HCT116 (cell line): ENCODE measurements around the gene GALT. TPM values are rescaled to one million over a fixed set of nuclear protein-coding genes. Genes with fewer than 3 reads are reported as not detected.

Experiments used
- ATAC-seq: fragments of 200-7000 bp; cut with Tn5 transposase; 2 replicates; pipeline ENCODE4 v1.9.1; 2020; ENCODE audit warnings: mild to moderate bottlenecking, moderate library complexity
- BruUV-seq: library from RNA; stranded (reverse); fragments of 400-500 nt; replicated peaks from 2 replicates; lab custom pipeline; 2021; lab: Mats Ljungman, UMichigan
- CTCF ChIA-PET: fragments of 300-600 bp; sonication (Branson Sonifier 250); formaldehyde crosslinking; loops from one replicate; lab custom pipeline; 2021; ENCODE audit warnings: antibody characterized with exemption; lab: Charles Lee
- POLR2A ChIA-PET: fragments of 300-600, 350-600 bp; sonication (Branson Sonifier 250); formaldehyde crosslinking; loops from one replicate; lab custom pipeline; 2021; ENCODE audit warnings: antibody characterized with exemption; lab: Charles Lee
- RAD21 ChIA-PET, 2 experiments: fragments of 300-600 bp; sonication (Branson Sonifier 250); formaldehyde crosslinking; loops; one replicate each; lab custom pipeline; 2023; ENCODE audit warnings: low total read pairs in 2 of 2; ENCODE audit not compliant: uncharacterized antibody in 2 of 2, unreplicated experiment in 2 of 2, low non-redundant PET in 1 of 2; lab: Charles Lee
- DNase-seq: peaks from one replicate; pipeline ENCODE4 v3.0.0-alpha.2; 2010; ENCODE audit warnings: low read depth, low spot score
- H2AFZ ChIP-seq: fragments of 200-600 bp; shearing (Covaris generic), sonication (generic); 2 replicates; pipeline ENCODE4 v1.6.1; 2017; ENCODE audit warnings: low read depth, mixed run types, mixed read lengths, antibody characterized with exemption, low read length; ENCODE audit not compliant: poor library complexity, severe bottlenecking
- H3K27ac ChIP-seq: 2 replicates; pipeline ENCODE4 v1.5.1; 2012; ENCODE audit warnings: low read depth, low read length
- H3K27me3 ChIP-seq: fragments of 200-600 bp; sonication (generic); 2 replicates; pipeline ENCODE4 v1.6.1; 2016; ENCODE audit warnings: mixed run types, low read length, mixed read lengths; ENCODE audit not compliant: insufficient read depth
- H3K36me3 ChIP-seq, 2 experiments: fragments of 200-500 bp in 1 of 2; fragments of 200-600 bp in 1 of 2; sonication (Bioruptor generic) in 1 of 2; sonication (generic) in 1 of 2; 2 replicates each; pipeline versions ENCODE4 v1.5.1 to v1.6.1; 2014 to 2016; ENCODE audit warnings: low read length in 2 of 2, inconsistent platforms in 1 of 2, mixed read lengths in 1 of 2, mixed run types in 1 of 2; ENCODE audit not compliant: insufficient read depth in 2 of 2, control insufficient read depth in 1 of 2
- H3K4me1 ChIP-seq, 2 experiments: fragments of 200-600 bp in 1 of 2; sonication (generic) in 1 of 2; 2 replicates each; pipeline versions ENCODE4 v1.5.1 to v1.6.1; 2012 to 2017; ENCODE audit warnings: low read length in 2 of 2, inconsistent platforms in 1 of 2, mild to moderate bottlenecking in 1 of 2, mixed read lengths in 1 of 2, mixed run types in 1 of 2, moderate library complexity in 1 of 2; ENCODE audit not compliant: insufficient read depth in 2 of 2, control insufficient read depth in 1 of 2
- H3K4me2 ChIP-seq: fragments of 200-600 bp; sonication (generic); 2 replicates; pipeline ENCODE4 v1.6.1; 2017; ENCODE audit warnings: mixed run types, low read length, mixed read lengths
- H3K4me3 ChIP-seq, 2 experiments: fragments of 200-600 bp in 1 of 2; sonication (generic) in 1 of 2; replicated peaks in 1 of 2; 2 replicates each; pipeline ENCODE4 v1.5.1; 2011 to 2016; ENCODE audit warnings: low read length in 2 of 2, control low read depth in 1 of 2, low read depth in 1 of 2, mild to moderate bottlenecking in 1 of 2, mixed read lengths in 1 of 2, mixed run types in 1 of 2
- H3K79me2 ChIP-seq: fragments of 200-600 bp; sonication (generic); 2 replicates; pipeline ENCODE4 v1.6.1; 2017; ENCODE audit warnings: mild to moderate bottlenecking, mixed run types, low read length, moderate library complexity, mixed read lengths; ENCODE audit not compliant: insufficient read depth
- H3K9ac ChIP-seq: fragments of 200-600 bp; sonication (generic); 2 replicates; pipeline ENCODE4 v1.6.1; 2016; ENCODE audit warnings: low read length, mixed read lengths
- H3K9me2 ChIP-seq: fragments of 200-600 bp; sonication (generic), shearing (Covaris generic); 2 replicates; pipeline ENCODE4 v1.6.1; 2017; ENCODE audit warnings: mixed run types, mild to moderate bottlenecking, moderate library complexity; ENCODE audit not compliant: insufficient read depth
- H3K9me3 ChIP-seq, 2 experiments: fragments of 200-500 bp in 1 of 2; fragments of 200-600 bp in 1 of 2; sonication (Bioruptor generic) in 1 of 2; sonication (generic) in 1 of 2; 2 replicates each; pipeline ENCODE4 v1.6.1; 2014 to 2017; ENCODE audit warnings: low read length in 2 of 2, mixed read lengths in 2 of 2, inconsistent platforms in 1 of 2, low read depth in 1 of 2, mild to moderate bottlenecking in 1 of 2, mixed run types in 1 of 2, moderate library complexity in 1 of 2; ENCODE audit not compliant: control insufficient read depth in 1 of 2, insufficient read depth in 1 of 2
- H4K20me1 ChIP-seq: fragments of 200-600 bp; sonication (generic), shearing (Covaris generic); 2 replicates; pipeline ENCODE4 v1.6.1; 2017; ENCODE audit warnings: mixed run types, mild to moderate bottlenecking, moderate library complexity; ENCODE audit not compliant: insufficient read depth
- CBX3 ChIP-seq: IDR thresholded peaks from 2 replicates; pipeline ENCODE4 v1.6.1; 2012; ENCODE audit warnings: low read depth
- CEBPB ChIP-seq: IDR thresholded peaks from 2 replicates; pipeline ENCODE4 v1.6.1; 2012; ENCODE audit warnings: low read depth
- EGR1 ChIP-seq: IDR thresholded peaks from 2 replicates; pipeline ENCODE4 v1.6.1; 2012; ENCODE audit warnings: low read depth
- ELF1 ChIP-seq: IDR thresholded peaks from 2 replicates; pipeline ENCODE4 v1.6.1; 2012; ENCODE audit warnings: low read depth, borderline replicate concordance
- EZH2 ChIP-seq: fragments of 200-600 bp; sonication (generic); IDR thresholded peaks from 2 replicates; pipeline ENCODE4 v1.6.1; 2017; ENCODE audit warnings: antibody characterized with exemption, mixed run types
- EZH2phosphoT487 ChIP-seq: fragments of 200-600 bp; IDR thresholded peaks from 2 replicates; pipeline ENCODE4 v1.6.1; 2018; ENCODE audit warnings: antibody characterized with exemption, borderline replicate concordance
- FOSL1 ChIP-seq: IDR thresholded peaks from 2 replicates; pipeline ENCODE4 v1.6.1; 2012; ENCODE audit warnings: low read depth
- JUND ChIP-seq: IDR thresholded peaks from 2 replicates; pipeline ENCODE4 v1.6.1; 2012
- POLR2A ChIP-seq: IDR thresholded peaks from 2 replicates; pipeline ENCODE4 v1.7.0; 2011; ENCODE audit warnings: borderline replicate concordance; ENCODE audit not compliant: insufficient read depth, insufficient read length; ENCODE audit errors: extremely low read depth
- RAD21 ChIP-seq: IDR thresholded peaks from 2 replicates; pipeline ENCODE4 v1.6.1; 2012; ENCODE audit warnings: low read depth, mild to moderate bottlenecking
- SIN3A ChIP-seq: IDR thresholded peaks from 2 replicates; pipeline ENCODE4 v1.6.1; 2012; ENCODE audit warnings: low read depth
- SRF ChIP-seq: IDR thresholded peaks from 2 replicates; pipeline ENCODE4 v1.6.1; 2012; ENCODE audit warnings: low read depth
- TCF7L2 ChIP-seq: IDR thresholded peaks from 2 replicates; pipeline ENCODE4 v1.7.0; 2011; ENCODE audit warnings: borderline replicate concordance, inconsistent platforms; ENCODE audit not compliant: insufficient read depth, insufficient read length; ENCODE audit errors: extremely low read depth
- ZFX ChIP-seq: fragments of 450-650 bp; IDR thresholded peaks from 2 replicates; pipeline ENCODE4 v1.6.1; 2017
- intact Hi-C: fragments of 100-400 bp; cut with micrococcal nuclease; formaldehyde crosslinking; loops from 2 replicates; pipeline ENCODE4 v1.10.0; 2022
- total RNA-seq: library from RNA; stranded (reverse); gene quantifications from one replicate; pipeline ENCODE4 v1.2.1, GENCODE V29; 2021; ENCODE audit not compliant: unreplicated experiment
- TF ChIP-seq, protein P1 (sequence below), 3 experiments: fragments of 200-600 bp in 1 of 3; sonication (generic) in 1 of 3; IDR thresholded peaks in 2 of 3; conservative IDR thresholded peaks in 1 of 3; 2 replicates each; pipeline ENCODE4 v1.5.1; 2012 to 2017; ENCODE audit warnings: low read depth in 2 of 3, low read length in 2 of 3, antibody characterized with exemption in 1 of 3, borderline replicate concordance in 1 of 3, control low read depth in 1 of 3, mild to moderate bottlenecking in 1 of 3, mixed read lengths in 1 of 3, mixed run types in 1 of 3, moderate library complexity in 1 of 3; ENCODE audit not compliant: insufficient read depth in 1 of 3
- TF ChIP-seq, protein P2 (sequence below): IDR thresholded peaks from 2 replicates; pipeline ENCODE4 v1.6.1; 2011; ENCODE audit warnings: mild to moderate bottlenecking, low read length, moderate library complexity; ENCODE audit not compliant: insufficient replicate concordance; ENCODE audit errors: extremely low read depth
- TF ChIP-seq, protein P3 (sequence below): IDR thresholded peaks from 2 replicates; pipeline ENCODE4 v1.6.1; 2012
- TF ChIP-seq, protein P4 (sequence below): IDR thresholded peaks from 2 replicates; pipeline ENCODE4 v1.6.1; 2012

GALT gene
- total RNA-seq, 1 experiment from 2014 or later: 28.2 TPM

DNA sequence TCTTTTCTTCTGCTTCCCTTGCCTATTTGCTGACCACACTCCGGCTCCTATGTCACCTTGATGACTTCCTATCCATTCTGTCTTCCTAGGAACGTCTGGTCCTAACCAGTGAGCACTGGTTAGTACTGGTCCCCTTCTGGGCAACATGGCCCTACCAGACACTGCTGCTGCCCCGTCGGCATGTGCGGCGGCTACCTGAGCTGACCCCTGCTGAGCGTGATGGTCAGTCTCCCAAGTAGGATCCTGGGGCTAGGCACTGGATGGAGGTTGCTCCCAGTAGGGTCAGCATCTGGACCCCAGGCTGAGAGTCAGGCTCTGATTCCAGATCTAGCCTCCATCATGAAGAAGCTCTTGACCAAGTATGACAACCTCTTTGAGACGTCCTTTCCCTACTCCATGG, 2.2 kb downstream of the GALT start:
- H2AFZ ChIP-seq: no peak overlapping the region
- no peak overlapping the region for H3K9ac ChIP-seq
- H3K27me3 ChIP-seq: no peaks in the 10 kb centered on the region
- DNase-seq (no peak), ATAC-seq (no peak)
- peaks cover 0 to 6% of the 10 kb centered on the region in 2 experiments; a peak in 1 of 4 replicates for H3K36me3 ChIP-seq
- no peaks in the 10 kb centered on the region for H3K9me3 ChIP-seq
- H3K4me1 ChIP-seq: peaks cover 25 to 54% of the 10 kb centered on the region in 2 experiments
- H3K9me2 ChIP-seq: no peaks in the 10 kb centered on the region
- TF ChIP-seq, protein P1, sequence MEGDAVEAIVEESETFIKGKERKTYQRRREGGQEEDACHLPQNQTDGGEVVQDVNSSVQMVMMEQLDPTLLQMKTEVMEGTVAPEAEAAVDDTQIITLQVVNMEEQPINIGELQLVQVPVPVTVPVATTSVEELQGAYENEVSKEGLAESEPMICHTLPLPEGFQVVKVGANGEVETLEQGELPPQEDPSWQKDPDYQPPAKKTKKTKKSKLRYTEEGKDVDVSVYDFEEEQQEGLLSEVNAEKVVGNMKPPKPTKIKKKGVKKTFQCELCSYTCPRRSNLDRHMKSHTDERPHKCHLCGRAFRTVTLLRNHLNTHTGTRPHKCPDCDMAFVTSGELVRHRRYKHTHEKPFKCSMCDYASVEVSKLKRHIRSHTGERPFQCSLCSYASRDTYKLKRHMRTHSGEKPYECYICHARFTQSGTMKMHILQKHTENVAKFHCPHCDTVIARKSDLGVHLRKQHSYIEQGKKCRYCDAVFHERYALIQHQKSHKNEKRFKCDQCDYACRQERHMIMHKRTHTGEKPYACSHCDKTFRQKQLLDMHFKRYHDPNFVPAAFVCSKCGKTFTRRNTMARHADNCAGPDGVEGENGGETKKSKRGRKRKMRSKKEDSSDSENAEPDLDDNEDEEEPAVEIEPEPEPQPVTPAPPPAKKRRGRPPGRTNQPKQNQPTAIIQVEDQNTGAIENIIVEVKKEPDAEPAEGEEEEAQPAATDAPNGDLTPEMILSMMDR (IDR thresholded peaks at IDR 0.05 in 2 of 3, conservative IDR thresholded peaks at IDR 0.05 in 1 of 3; ENCODE audit: borderline replicate concordance in 1 of 3, insufficient read depth in 1 of 3, low read depth in 2 of 3, low read length in 2 of 3): no peak
- TF ChIP-seq CBX3 (no peak), SIN3A (no peak), EGR1 (no peak), RAD21 (no peak), JUND (no peak), POLR2A (no peak), CEBPB (no peak), ZFX (no peak), SRF (no peak), ELF1 (no peak), EZH2phosphoT487 (no peak), TCF7L2 (no peak), EZH2 (no peak), FOSL1 (no peak)
- TF ChIP-seq, protein P2, sequence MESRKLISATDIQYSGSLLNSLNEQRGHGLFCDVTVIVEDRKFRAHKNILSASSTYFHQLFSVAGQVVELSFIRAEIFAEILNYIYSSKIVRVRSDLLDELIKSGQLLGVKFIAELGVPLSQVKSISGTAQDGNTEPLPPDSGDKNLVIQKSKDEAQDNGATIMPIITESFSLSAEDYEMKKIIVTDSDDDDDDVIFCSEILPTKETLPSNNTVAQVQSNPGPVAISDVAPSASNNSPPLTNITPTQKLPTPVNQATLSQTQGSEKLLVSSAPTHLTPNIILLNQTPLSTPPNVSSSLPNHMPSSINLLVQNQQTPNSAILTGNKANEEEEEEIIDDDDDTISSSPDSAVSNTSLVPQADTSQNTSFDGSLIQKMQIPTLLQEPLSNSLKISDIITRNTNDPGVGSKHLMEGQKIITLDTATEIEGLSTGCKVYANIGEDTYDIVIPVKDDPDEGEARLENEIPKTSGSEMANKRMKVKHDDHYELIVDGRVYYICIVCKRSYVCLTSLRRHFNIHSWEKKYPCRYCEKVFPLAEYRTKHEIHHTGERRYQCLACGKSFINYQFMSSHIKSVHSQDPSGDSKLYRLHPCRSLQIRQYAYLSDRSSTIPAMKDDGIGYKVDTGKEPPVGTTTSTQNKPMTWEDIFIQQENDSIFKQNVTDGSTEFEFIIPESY: no peak
- TF ChIP-seq, protein P3, sequence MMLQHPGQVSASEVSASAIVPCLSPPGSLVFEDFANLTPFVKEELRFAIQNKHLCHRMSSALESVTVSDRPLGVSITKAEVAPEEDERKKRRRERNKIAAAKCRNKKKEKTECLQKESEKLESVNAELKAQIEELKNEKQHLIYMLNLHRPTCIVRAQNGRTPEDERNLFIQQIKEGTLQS: no peak
- TF ChIP-seq, protein P4, sequence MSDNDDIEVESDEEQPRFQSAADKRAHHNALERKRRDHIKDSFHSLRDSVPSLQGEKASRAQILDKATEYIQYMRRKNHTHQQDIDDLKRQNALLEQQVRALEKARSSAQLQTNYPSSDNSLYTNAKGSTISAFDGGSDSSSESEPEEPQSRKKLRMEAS: no peak
- no peaks in the 10 kb centered on the region for H4K20me1 ChIP-seq
- H3K27ac ChIP-seq: no peak overlapping the region
- H3K79me2 ChIP-seq: peaks cover 6% of the 10 kb centered on the region; the same call in 1 of the 2 replicates
- ChIA-PET POLR2A (no interaction called here), CTCF (no interaction called here), RAD21 (no interaction called here)
- H3K4me3 ChIP-seq: no peak overlapping the region
- intact Hi-C loops: no loop called here
- no TSS peak for BruUV-seq
- H3K4me2 ChIP-seq: no peak overlapping the region
